Type B pancreatic cell (in vitro differentiated cells): Measurements from ENCODE around the gene TIAL1. TPM values are rescaled to one million over a fixed set of nuclear protein-coding genes. Genes with fewer than 3 reads are reported as not detected.

Experiments used
- DNase-seq: peaks from one replicate; pipeline ENCODE4 v3.0.0; 2021; ENCODE audit warnings: mixed read lengths; ENCODE audit not compliant: unreplicated experiment; ENCODE audit errors: extremely low spot score
- H3K27ac Mint-ChIP-seq: 2 replicates; pipeline ENCODE4 v1.8.0; 2021; ENCODE audit warnings: mild to moderate bottlenecking, mixed read lengths
- H3K27me3 Mint-ChIP-seq: 2 replicates; pipeline ENCODE4 v1.8.0; 2021; ENCODE audit warnings: mixed read lengths
- H3K36me3 Mint-ChIP-seq: 2 replicates; pipeline ENCODE4 v1.8.0; 2021; ENCODE audit warnings: mixed read lengths
- H3K4me1 Mint-ChIP-seq: one replicate; pipeline ENCODE4 v1.8.0; 2021; ENCODE audit warnings: mixed read lengths; ENCODE audit not compliant: unreplicated experiment
- H3K4me3 Mint-ChIP-seq: 2 replicates; pipeline ENCODE4 v1.8.0; 2021; ENCODE audit warnings: mild to moderate bottlenecking, mixed read lengths
- H3K9me3 Mint-ChIP-seq: 2 replicates; pipeline ENCODE4 v1.8.0; 2021; ENCODE audit warnings: mixed read lengths
- total RNA-seq: library from RNA; stranded (reverse); gene quantifications from 2 replicates; pipeline ENCODE4 v1.2.1, GENCODE V29; 2021; ENCODE audit warnings: low replicate concordance
- TF ChIP-seq, protein P1 (sequence below): fragments of 200-600 bp; sonication (generic); conservative IDR thresholded peaks from 2 replicates; pipeline ENCODE4 v1.5.0; 2021; ENCODE audit warnings: antibody characterized with exemption, mild to moderate bottlenecking

Gene TIAL1
- total RNA-seq, 1 donor from 2014 or later, result 153 TPM

DNA sequence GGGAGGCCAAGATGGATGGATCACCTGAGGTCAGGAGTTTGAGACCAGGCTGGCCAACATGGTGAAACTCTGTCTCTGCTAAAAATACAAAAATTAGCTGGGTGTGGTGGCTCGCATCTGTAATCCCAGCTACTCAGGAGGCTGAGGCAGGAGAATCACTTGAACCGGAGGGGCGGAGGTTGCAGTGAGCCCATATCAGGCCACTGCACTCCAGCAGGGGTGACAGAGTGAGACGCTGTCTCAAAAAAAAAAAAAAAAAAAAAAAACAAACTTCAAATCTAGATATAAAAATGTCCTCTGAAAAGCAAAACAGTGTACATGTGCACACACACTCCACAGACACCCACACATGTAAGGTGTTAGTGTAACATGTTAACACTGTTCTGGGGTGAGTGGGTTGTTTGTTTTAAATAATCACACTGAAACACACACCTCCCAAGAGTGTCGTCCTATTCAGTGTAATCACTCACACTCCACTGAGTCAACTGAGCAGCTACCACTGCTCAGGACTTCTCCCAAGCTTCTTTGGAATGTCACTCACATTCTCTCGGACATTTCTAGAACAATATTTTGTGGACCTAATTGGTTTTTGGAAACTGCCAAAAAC is 41.5 kb downstream of the TIAL1 start:
- no peak overlapping the region for H3K4me3 Mint-ChIP-seq
- H3K27ac Mint-ChIP-seq, result no peak overlapping the region
- H3K9me3 Mint-ChIP-seq, result no peaks in the 10 kb centered on the region
- peaks cover 9% of the 10 kb centered on the region for H3K27me3 Mint-ChIP-seq
- no peaks in the 10 kb centered on the region for H3K4me1 Mint-ChIP-seq
- peak; percentile 22 for DNase-seq
- TF ChIP-seq, protein P1, sequence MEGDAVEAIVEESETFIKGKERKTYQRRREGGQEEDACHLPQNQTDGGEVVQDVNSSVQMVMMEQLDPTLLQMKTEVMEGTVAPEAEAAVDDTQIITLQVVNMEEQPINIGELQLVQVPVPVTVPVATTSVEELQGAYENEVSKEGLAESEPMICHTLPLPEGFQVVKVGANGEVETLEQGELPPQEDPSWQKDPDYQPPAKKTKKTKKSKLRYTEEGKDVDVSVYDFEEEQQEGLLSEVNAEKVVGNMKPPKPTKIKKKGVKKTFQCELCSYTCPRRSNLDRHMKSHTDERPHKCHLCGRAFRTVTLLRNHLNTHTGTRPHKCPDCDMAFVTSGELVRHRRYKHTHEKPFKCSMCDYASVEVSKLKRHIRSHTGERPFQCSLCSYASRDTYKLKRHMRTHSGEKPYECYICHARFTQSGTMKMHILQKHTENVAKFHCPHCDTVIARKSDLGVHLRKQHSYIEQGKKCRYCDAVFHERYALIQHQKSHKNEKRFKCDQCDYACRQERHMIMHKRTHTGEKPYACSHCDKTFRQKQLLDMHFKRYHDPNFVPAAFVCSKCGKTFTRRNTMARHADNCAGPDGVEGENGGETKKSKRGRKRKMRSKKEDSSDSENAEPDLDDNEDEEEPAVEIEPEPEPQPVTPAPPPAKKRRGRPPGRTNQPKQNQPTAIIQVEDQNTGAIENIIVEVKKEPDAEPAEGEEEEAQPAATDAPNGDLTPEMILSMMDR, result no peak
- H3K36me3 Mint-ChIP-seq, result no peaks in the 10 kb centered on the region

DNA sequence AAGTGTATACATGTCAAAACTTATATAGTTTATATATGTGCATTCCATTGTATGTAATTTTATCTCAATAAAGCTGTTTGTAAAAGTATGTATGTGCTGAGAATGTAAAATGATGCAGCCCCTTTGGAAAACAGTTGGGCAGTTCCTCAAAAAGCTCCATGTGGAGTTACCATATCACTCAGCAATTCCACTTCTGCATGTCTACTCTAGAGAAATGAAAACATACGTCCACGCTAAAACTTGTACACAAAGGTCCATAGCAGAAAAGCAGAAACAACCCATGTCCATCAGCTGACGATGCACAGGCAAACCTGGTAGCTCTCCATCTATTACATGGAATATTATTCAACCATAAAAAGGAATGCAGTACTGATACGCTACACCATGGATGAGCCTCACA is 45.9 kb downstream of the TIAL1 start:
- Mint-ChIP-seq H3K4me3 (no peak overlapping the region), H3K27ac (no peak overlapping the region), H3K36me3 (no peaks in the 10 kb centered on the region), H3K4me1 (peaks cover 5% of the 10 kb centered on the region), H3K27me3 (peaks cover 31% of the 10 kb centered on the region), H3K9me3 (no peaks in the 10 kb centered on the region)
- no peak for DNase-seq
- TF ChIP-seq, protein P1, result no peak

DNA sequence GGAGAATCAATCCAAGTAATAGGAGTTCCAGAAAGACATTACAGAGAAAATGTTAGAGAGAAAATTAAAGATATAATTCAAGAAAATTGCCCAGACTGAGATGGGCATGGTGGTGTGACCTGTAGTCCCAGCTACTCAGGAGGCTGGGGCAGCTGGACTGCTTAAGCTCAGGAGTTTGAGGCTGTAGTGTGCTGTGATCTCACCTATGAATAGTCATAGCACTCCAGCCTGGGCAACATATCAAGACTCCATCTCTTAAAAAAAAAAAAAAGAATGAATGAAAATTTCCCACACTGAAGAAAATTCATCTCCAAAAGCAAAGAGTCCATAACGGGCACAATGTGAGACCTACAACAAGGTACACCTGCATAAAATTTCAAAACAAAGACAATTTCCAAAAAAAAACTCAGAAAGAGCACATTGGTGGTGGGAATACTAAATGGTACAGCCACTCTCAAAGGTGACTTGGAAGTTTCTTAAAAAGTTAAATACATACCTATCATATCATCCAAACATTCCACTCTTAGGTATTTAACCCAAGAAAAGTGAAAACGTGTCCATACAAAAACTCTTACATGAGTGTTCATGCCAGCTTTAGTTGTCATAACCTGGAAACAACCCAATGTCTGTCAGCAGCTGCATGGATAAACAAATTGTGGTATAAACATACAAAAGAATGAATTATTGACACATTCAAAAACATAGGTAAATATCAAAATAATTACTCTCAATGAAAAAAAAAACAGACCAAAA is 47.3 kb downstream of the TIAL1 start:
- peaks cover 9% of the 10 kb centered on the region for H3K4me1 Mint-ChIP-seq
- DNase-seq, result no peak
- TF ChIP-seq, protein P1, result no peak
- H3K27ac Mint-ChIP-seq, result no peak overlapping the region
- H3K9me3 Mint-ChIP-seq, result no peaks in the 10 kb centered on the region
- no peak overlapping the region for H3K4me3 Mint-ChIP-seq
- peaks cover 36% of the 10 kb centered on the region for H3K27me3 Mint-ChIP-seq
- H3K36me3 Mint-ChIP-seq, result no peaks in the 10 kb centered on the region

DNA sequence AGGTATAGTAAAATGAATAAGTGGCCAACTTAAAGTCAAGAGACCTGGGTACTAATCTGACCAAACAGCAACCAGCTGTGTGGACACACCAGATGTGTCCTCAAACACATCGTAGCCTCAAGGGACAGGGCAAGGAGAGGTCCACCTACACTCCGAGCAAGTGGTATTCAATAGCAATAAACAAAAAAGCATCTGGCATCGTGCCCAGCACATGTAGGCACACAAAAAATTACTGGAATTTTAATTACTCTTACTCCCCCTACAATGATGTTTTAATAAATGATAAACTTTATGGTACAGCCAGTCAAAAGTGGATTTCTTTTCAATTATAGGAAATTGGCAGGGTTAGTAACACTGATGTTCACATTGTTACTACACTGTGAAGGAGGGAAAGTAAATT is 50.8 kb downstream of the TIAL1 start:
- no peak for DNase-seq
- Mint-ChIP-seq H3K4me3 (no peak overlapping the region), H3K4me1 (peaks cover 24% of the 10 kb centered on the region), H3K27ac (no peak overlapping the region), H3K27me3 (peaks cover 52% of the 10 kb centered on the region), H3K9me3 (no peaks in the 10 kb centered on the region), H3K36me3 (no peaks in the 10 kb centered on the region)
- TF ChIP-seq, protein P1, result no peak

DNA sequence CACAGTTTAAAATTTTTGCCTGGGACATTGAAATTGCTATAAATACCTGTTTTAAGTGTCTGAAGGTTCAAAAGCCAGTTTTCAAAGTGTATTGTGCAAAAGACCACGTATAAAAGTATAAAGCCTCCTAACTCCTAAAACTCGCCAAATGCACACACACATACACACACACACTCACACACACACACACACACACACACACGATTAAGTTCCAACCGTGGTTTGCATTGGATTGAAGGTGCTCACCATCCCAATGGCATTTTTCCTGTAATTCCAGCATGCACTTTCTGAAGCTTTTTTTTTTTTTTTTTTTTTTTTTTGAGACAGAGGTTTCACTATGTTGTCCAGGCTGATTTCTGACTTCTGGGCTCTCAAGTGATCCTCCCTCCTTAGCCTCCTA is 51.5 kb downstream of the TIAL1 start:
- DNase-seq, result no peak
- Mint-ChIP-seq H3K27me3 (peaks cover 56% of the 10 kb centered on the region), H3K4me1 (peaks cover 25% of the 10 kb centered on the region), H3K4me3 (no peak overlapping the region), H3K9me3 (no peaks in the 10 kb centered on the region), H3K36me3 (no peaks in the 10 kb centered on the region), H3K27ac (no peak overlapping the region)
- TF ChIP-seq, protein P1, result no peak
